ENCODE measurements around the gene COL6A2.

COL6A2 gene

GRCh38 chr21:46120301-46121285, 22.7 kb downstream of the COL6A2 start:
- 94 to 96% methylated on average over 26 of the region's 26 CpGs for WGBS, 2 experiments
- no peaks in the 10 kb centered on the region for H3K4me1 ChIP-seq (ENCODE audit: control insufficient read depth, insufficient read depth, low read length)
- no peak overlapping the region for H3K4me3 ChIP-seq (ENCODE audit: insufficient read depth, low read depth, low read length)
- no peaks in the 10 kb centered on the region for H3K27me3 ChIP-seq (ENCODE audit: control insufficient read depth, insufficient read depth, low read length, poor library complexity, severe bottlenecking)
- H3K9me3 ChIP-seq (ENCODE audit: control insufficient read depth, low read length), result no peaks in the 10 kb centered on the region
- H3K27ac ChIP-seq (ENCODE audit: insufficient read depth, low read depth, low read length, poor library complexity, severe bottlenecking), result no peak overlapping the region
- no peaks in the 10 kb centered on the region for H3K36me3 ChIP-seq (ENCODE audit: control insufficient read depth, insufficient read depth, low read length)

- no peaks in the 10 kb centered on the region for H3K36me3 ChIP-seq (ENCODE audit: control insufficient read depth, insufficient read depth, low read length)
- 94 to 95% methylated on average over 29 of the region's 29 CpGs for WGBS, 2 experiments
- no peaks in the 10 kb centered on the region for H3K9me3 ChIP-seq (ENCODE audit: control insufficient read depth, low read length)
- no peak overlapping the region for H3K4me3 ChIP-seq (ENCODE audit: insufficient read depth, low read depth, low read length)
- no peaks in the 10 kb centered on the region for H3K27me3 ChIP-seq (ENCODE audit: control insufficient read depth, insufficient read depth, low read length, poor library complexity, severe bottlenecking)
- H3K4me1 ChIP-seq (ENCODE audit: control insufficient read depth, insufficient read depth, low read length), result no peaks in the 10 kb centered on the region
- no peak overlapping the region for H3K27ac ChIP-seq (ENCODE audit: insufficient read depth, low read depth, low read length, poor library complexity, severe bottlenecking)
Measured at GRCh38 chr21:46121286-46122221, 23.6 kb downstream of the COL6A2 start.

GRCh38 chr21:46122237-46122671, 24.3 kb downstream of the COL6A2 start:
- Histone ChIP-seq H3K36me3 (ENCODE audit: control insufficient read depth, insufficient read depth, low read length) (no peaks in the 10 kb centered on the region), H3K4me1 (ENCODE audit: control insufficient read depth, insufficient read depth, low read length) (no peaks in the 10 kb centered on the region), H3K9me3 (ENCODE audit: control insufficient read depth, low read length) (no peaks in the 10 kb centered on the region), H3K27ac (ENCODE audit: insufficient read depth, low read depth, low read length, poor library complexity, severe bottlenecking) (no peak overlapping the region), H3K4me3 (ENCODE audit: insufficient read depth, low read depth, low read length) (no peak overlapping the region), H3K27me3 (ENCODE audit: control insufficient read depth, insufficient read depth, low read length, poor library complexity, severe bottlenecking) (no peaks in the 10 kb centered on the region)
- 93 to 94% methylated on average over 12 of the region's 12 CpGs for WGBS, 2 experiments

GRCh38 chr21:46122758-46123683, 25.1 kb downstream of the COL6A2 start:
- Histone ChIP-seq H3K4me3 (ENCODE audit: insufficient read depth, low read depth, low read length) (no peak overlapping the region), H3K4me1 (ENCODE audit: control insufficient read depth, insufficient read depth, low read length) (no peaks in the 10 kb centered on the region), H3K27ac (ENCODE audit: insufficient read depth, low read depth, low read length, poor library complexity, severe bottlenecking) (no peak overlapping the region), H3K9me3 (ENCODE audit: control insufficient read depth, low read length) (no peaks in the 10 kb centered on the region), H3K27me3 (ENCODE audit: control insufficient read depth, insufficient read depth, low read length, poor library complexity, severe bottlenecking) (no peaks in the 10 kb centered on the region), H3K36me3 (ENCODE audit: control insufficient read depth, insufficient read depth, low read length) (no peaks in the 10 kb centered on the region)
- 90 to 94% methylated on average over 12 of the region's 12 CpGs for WGBS, 2 experiments

- H3K9me3 ChIP-seq (ENCODE audit: control insufficient read depth, low read length), result no peaks in the 10 kb centered on the region
- 93 to 94% methylated on average over 16 of the region's 16 CpGs for WGBS, 2 experiments
- no peaks in the 10 kb centered on the region for H3K27me3 ChIP-seq (ENCODE audit: control insufficient read depth, insufficient read depth, low read length, poor library complexity, severe bottlenecking)
- no peak overlapping the region for H3K4me3 ChIP-seq (ENCODE audit: insufficient read depth, low read depth, low read length)
- peaks cover 6% of the 10 kb centered on the region for H3K4me1 ChIP-seq (ENCODE audit: control insufficient read depth, insufficient read depth, low read length)
- H3K36me3 ChIP-seq (ENCODE audit: control insufficient read depth, insufficient read depth, low read length), result no peaks in the 10 kb centered on the region
- no peak overlapping the region for H3K27ac ChIP-seq (ENCODE audit: insufficient read depth, low read depth, low read length, poor library complexity, severe bottlenecking)
Measured at GRCh38 chr21:46124083-46124925, 26.4 kb downstream of the COL6A2 start.

GRCh38 chr21:46124926-46125845, 27.3 kb downstream of the COL6A2 start:
- no peak overlapping the region for H3K4me3 ChIP-seq (ENCODE audit: insufficient read depth, low read depth, low read length)
- no peaks in the 10 kb centered on the region for H3K9me3 ChIP-seq (ENCODE audit: control insufficient read depth, low read length)
- no peak overlapping the region for H3K27ac ChIP-seq (ENCODE audit: insufficient read depth, low read depth, low read length, poor library complexity, severe bottlenecking)
- no peaks in the 10 kb centered on the region for H3K36me3 ChIP-seq (ENCODE audit: control insufficient read depth, insufficient read depth, low read length)
- no peaks in the 10 kb centered on the region for H3K27me3 ChIP-seq (ENCODE audit: control insufficient read depth, insufficient read depth, low read length, poor library complexity, severe bottlenecking)
- H3K4me1 ChIP-seq (ENCODE audit: control insufficient read depth, insufficient read depth, low read length), result peaks cover 6% of the 10 kb centered on the region
- 96% methylated on average over 49 of the region's 49 CpGs for WGBS, 2 experiments

GRCh38 chr21:46125846-46126301, 28.0 kb downstream of the COL6A2 start:
- Histone ChIP-seq H3K4me3 (ENCODE audit: insufficient read depth, low read depth, low read length) (no peak overlapping the region), H3K27me3 (ENCODE audit: control insufficient read depth, insufficient read depth, low read length, poor library complexity, severe bottlenecking) (no peaks in the 10 kb centered on the region), H3K4me1 (ENCODE audit: control insufficient read depth, insufficient read depth, low read length) (peaks cover 6% of the 10 kb centered on the region), H3K27ac (ENCODE audit: insufficient read depth, low read depth, low read length, poor library complexity, severe bottlenecking) (no peak overlapping the region), H3K36me3 (ENCODE audit: control insufficient read depth, insufficient read depth, low read length) (no peaks in the 10 kb centered on the region), H3K9me3 (ENCODE audit: control insufficient read depth, low read length) (no peaks in the 10 kb centered on the region)
- WGBS, 2 experiments, result 96 to 97% methylated on average over 47 of the region's 47 CpGs

Data from ectodermal cell (in vitro differentiated cells).